ENCODE results near the gene SNPH.

Gene SNPH

DNA sequence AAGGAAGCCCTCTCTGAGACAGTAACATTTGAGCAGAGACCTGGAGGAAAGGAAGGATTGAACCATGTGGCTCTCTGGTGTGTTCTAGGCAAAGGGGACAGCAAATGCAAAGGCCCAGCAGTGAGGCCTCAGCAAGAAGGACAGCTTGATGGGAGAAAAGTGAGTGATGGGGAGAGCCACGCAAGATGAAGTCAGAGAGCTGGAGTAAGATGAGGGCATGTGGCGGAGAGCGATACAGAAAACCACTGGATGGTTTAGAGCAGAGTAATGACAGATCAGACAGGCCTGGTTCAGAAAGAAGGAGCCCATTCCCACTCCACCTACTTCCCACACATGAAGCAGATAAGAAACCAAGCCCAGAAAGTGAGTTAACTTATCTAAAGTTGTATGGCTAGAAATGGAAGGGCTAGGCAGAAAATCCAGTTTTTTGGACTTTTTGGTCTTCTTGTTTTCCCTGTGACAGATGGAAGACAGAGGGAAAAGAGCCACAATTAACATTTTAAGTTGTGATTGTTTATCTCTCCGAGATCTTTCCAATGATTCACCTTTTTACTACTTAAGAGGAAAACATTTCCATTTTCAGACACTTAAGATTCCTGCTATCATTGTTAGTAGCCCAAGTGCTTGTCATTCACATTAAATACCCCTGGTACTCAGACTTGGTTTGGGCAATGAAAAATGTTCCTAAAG, 723 bp upstream of the SNPH start:
- DNase-seq: no peak

DNA sequence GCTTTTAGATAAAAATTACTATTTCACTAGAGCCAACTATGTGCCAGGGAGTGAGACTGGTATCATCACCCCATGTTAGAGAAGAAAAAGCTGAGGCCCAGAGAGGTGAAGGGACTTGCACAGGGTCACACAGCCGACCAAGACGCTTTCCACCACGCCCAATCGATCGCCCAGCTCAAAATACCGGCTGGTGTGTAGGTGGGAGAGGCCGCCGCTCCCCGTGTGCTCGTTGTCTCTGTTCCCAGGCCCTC, 253 bp upstream of the SNPH start:
- DNase-seq: no peak

DNA sequence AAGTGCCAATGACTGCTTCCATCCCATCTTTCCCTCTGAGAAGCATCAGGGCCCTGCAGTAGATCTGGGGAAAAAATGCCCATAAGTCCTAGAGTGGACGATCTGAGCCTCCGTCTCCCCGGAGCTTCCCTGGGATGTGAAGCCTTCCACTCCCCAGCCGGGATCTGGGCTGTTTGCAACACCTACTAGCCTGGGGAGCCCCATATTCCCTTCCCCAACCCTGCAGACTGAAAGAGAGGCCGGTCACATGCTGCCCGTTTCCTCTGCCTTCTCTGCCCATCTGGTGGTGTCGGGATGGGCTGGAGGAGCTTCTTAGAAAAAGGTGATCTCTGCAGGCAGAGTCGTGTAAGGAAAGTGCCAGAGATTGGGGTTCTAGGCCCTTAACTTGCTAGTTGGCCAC, 1.1 kb downstream of the SNPH start:
- no peak for DNase-seq

DNA sequence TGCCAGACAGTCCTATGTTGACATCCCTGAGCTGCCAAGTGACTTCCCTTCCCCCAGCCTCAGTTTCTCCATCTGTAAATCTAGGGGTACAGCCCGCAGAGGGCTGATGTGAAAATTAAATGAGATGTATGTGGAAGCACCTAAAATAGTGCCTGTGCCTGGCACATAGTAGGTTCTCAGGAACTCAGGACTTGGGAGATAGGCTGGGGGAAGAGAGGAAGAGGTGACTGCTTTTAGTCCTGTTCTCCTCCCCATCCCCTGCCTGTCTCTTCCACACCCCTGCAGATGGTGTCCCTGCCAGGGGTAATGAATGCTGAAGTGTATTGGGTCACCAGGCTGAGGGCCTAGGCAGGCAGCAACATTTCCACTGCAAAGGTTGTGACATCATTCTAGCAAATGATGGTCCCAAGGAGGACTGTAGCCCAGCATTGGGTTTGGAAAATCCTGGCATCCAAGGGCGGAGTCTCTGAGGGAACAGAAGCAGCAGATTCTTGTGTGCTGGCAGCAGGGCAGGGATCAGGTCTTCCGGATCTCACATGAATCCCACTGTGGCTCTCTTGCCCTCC, 1.8 kb downstream of the SNPH start:
- DNase-seq: no peak

DNA sequence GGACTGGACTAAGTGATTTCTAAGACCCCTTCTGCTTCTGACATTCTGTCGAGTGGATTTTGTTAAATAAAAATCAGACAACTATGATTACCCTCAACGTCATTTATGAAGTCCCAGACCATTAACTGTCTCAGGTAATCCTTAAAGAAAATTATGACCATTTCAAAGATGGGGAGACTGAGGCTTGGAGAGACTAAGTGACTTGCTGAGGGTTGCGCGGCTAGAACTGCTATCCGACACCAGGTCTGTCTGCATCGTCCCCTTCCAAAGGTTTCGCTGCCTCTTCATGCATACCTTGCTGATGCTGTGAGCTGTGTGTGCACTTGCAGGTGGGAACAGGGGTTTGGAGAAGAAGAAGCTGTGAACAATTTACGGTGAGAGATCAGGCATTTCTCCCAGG, 3.1 kb downstream of the SNPH start:
- no peak for DNase-seq

DNA sequence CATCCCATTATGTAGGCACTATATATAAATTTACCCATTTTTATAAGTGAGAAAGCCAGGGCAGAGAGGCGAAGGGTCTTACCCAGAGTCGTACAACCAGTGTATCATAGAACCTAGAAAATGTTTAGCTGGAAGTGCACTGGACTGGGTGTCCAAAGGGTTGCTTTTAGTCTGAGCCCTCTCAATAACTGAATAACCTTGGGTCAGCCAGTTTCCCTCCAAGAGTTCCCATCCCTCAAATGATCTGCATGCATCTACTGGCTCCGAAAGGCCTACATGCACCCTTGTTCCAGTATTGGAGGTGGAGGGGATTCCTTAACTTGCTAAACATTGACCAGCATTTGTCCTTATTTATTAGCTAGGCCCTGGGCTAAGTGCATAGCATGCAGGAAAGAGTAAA, 3.8 kb downstream of the SNPH start:
- no peak for DNase-seq

DNA sequence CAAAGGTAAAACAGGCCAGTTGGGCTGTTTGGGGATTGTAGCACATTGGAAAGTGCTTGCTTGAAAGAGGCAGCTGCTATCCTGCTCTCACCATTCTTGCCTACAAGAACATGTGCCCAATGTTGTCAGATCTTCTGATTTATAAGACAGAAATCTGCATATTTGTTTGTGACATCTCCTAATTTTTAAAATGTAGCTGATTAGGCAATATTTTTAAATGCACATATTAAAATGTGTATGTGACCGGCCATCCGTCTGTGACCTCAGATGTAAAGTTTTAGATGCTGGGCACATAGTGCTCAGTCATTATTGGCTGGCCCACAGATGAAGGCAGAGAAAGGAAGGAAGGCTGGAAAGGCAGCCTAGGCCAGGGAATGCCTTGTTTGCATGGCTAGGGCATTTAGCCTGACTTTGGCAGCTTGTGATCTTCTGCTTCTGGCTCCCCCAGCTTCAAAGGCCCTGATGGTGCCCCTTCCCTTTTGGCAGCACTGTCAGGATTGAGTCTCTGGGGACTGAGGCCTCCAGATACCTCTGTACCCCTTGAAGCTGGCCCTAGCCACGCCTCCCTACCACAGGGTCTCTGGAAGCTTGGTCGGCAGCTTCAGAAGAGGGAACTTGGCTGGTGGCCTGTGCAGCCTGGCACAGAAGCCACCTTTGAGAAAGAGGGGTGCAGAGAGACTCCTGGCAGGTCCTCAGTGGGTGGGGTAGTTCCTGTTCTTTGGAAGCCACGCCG, 6.4 kb downstream of the SNPH start:
- DNase-seq: no peak

DNA sequence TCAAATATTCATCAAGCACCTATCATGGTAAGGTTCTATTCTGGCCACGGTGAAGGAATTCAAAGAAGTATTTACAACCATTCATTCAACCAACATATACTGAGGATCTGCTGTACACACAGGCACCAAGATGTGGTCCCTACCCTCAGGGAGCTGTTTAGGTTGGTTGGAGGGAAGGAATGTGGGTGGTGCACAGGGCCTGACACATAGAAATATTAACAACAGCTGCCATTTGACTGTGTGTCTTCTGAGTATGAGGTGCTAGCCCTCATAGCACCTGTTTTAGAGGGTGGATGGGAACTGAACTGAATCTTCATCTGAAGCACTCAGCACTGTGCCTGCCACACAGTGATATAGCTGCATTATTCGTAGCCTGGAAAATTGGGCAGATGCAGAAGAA, 7.3 kb downstream of the SNPH start:
- DNase-seq: no peak

DNA sequence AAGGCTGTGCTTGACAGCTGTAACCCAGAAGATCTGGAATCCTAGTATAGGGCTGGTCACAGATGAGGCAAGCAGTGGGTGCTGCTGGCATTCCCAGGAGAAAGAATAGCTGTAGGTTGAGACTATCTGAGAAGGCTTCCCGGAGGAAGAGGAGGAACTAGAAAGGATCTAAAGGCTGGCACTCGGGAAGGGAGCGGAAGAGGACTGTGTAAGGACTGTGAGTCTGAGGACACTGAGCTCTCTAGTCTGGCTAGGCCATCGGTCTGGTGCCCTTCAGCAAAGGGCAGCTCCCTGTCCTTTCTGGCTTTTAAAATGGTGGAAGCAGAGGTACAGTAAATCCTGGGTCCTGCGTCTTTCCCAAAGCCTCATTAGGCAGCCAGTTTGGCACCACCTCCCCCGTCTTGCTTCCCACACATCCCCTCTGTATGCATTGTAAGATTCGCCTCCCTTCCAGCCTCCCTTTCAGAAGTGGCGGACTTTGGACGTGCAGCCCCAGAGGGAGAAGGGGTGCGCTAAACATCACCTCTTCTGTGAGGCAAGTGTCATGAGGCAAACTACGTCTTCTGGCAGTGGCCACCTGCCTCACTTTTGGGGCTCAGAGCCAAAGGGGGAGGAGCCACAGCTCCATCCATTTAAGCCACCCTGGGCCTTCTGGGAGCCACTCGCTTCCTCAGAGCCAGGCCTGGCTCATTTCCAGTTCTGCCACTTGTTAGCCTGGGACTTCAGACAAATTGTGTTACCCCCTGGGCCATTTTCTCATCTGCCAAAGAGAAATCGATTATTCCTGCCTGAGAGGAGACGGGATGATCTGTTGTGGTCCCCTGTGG, 8.6 kb downstream of the SNPH start:
- DNase-seq: no peak

DNA sequence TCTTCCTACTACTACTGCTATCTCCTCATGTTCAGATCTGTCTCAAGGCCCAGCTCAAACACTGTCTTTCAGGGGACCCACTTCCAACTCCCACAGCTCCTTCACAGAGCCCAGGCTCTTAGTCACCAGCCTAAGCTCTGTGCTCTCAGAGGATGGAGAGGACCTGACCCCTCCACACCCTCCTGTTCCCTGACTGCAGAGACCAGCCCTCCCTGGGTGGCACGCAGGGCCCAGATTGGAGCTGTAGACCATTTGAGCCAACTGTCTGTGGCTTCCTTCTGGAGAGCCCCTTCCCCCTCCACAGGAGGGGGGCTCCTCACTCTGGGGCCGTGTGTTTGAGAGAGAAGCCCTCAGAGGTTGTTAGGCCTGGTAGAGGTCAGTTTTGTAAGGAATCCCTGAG, 9.8 kb downstream of the SNPH start:
- DNase-seq: no peak

DNA sequence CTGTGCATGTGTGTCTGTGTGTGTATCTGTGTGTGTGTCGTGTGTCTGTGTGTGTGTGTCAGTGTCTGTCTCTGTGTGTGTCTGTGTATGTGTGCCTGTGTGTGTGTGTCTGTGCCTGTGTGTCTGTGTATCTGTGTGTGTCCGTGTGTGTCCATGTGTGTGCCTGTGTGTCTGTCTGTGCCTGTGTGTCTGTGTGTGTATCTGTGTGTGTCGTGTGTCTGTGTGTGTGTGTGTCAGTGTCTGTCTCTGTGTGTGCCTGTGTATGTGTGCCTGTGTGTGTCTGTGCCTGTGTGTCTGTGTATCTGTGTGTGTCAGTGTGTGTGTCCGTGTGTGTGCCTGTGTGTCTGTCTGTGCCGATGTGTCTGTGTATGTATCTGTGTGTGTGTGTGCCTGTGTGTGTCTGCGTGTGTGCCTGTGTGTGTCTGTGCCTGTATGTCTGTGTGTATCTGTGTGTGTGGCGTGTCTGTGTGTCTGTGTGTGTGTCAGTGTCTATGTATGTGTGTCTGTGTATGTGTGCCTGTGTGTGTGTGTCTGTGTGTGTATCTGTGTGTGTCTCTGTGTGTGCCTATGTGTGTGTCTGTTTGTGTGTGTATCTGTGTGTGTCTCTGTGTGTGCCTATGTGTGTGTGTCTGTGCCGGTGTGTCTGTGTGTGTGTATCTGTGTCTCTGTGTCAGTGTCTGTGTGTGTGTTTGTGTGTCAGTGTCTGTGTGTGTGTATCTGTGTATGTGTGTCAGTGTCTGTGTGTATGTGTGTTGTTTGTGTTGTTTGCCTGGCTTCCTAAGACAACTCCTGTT, 11.6 kb downstream of the SNPH start:
- no peak for DNase-seq

DNA sequence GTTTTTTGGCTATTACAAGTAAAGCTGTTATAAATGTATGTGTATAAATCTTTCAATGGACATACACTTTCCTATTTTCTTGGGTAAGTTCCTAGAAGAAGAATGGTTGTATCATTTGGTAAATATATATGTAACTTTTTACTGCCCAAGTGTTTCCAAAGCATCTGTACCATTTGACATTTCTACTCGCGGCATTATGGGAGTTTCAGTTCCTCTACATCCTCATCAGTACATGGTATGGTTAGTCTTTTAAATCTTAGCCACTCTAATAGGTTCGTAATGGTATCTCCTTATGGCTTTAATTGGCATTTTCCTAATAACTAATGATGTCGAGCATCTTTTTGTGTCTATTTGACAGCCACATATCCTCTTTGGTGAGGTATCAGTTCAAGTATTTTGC, 12.9 kb downstream of the SNPH start:
- DNase-seq: no peak

DNA sequence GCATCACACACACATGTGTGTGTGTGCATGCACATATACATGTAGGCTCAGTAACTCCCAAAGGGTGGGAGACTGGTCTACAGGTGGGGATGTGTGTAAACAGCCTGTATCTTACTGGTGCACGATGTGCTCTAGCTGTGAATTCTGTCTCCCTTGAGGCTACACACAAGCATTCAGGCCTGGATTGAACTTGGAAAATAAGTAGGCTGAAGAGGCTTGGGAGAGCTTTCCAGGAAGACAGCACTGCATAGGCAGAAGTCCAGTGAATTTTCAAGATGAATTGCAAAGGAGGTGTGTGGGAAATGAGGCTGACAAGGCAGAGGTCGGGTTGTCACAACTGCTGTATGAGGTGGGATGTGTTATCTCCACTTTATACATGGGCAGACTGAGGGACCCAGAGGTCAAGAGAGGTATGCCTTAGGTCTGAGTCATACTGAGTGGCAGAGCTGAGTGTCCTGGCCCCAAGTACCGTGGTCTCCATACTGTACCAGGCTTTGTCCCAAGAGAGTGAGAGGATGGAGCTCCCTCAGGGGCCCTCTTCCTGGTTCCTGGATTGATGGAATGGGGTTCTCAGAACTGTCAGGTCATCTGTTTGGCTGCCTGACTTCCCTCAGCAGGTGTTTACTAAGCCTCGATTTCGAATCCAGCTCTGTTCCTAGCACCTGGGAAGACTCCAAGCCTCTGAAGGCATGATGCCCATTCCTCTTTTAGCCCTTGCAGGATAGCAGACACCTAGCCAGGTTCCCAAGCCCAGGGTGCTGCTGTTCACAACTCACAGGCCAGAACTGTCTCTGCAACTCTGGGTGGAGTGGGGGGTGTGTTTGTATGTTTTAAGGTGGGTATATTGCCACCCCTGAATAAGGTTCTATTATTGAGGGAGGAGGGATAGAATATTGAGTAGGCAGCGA, 14.4 kb downstream of the SNPH start:
- DNase-seq: no peak

DNA sequence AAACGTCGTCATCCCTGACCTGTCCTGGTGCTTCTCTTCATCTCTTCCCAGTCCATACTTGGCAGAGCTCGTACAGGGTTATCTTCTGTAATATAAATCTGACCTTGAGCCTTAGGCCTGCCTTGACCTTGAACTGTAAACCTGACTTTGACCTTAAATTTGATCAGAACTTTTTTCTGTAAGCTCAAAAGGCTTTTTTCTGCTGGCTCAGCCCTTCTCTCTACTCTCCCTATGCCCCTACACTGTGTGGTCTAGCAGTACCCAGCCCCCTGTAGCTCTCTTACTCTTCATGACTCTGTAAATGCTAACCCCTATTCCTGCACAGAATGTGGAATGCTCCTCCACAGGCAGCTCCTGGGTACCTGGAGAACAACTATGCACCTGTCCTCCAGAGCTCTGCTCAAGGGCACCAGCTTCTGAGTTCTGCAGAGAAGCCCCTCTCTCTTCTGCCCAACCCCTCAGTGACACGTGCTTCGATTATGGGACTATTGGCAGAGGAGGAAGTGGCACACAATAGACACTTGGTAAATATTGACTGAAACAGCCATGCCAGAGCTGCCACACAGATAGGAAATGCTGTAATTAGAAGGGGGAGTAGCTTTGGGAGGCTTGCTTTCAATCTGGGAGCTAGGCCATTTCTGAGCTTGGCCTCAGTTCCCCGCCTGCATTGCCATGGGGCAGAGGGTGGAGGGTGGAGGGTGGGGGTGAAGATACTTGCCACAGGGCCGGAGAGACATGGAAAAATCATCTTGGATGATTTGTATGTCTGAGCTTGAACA, 15.4 kb downstream of the SNPH start:
- no peak for DNase-seq

DNA sequence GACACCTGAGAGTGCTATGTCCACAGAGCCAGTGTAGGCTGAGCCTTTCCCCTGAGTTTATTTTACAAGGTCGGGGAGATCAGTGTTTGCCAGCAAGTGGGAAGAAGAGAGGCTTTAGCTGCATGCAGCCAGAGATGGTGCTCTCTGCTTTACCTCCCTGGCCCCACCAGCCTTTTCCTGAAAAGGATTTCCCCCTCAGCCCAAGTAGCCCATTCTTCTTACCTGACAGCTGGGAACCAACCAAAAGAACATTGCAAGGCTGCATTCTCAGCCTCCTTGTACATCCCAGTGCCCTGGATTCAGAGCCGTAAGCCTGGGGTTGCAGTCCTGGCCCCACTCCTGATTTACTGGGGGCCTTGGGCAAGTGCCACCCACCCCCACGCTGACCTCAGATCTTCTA, 16.9 kb downstream of the SNPH start:
- no peak for DNase-seq

DNA sequence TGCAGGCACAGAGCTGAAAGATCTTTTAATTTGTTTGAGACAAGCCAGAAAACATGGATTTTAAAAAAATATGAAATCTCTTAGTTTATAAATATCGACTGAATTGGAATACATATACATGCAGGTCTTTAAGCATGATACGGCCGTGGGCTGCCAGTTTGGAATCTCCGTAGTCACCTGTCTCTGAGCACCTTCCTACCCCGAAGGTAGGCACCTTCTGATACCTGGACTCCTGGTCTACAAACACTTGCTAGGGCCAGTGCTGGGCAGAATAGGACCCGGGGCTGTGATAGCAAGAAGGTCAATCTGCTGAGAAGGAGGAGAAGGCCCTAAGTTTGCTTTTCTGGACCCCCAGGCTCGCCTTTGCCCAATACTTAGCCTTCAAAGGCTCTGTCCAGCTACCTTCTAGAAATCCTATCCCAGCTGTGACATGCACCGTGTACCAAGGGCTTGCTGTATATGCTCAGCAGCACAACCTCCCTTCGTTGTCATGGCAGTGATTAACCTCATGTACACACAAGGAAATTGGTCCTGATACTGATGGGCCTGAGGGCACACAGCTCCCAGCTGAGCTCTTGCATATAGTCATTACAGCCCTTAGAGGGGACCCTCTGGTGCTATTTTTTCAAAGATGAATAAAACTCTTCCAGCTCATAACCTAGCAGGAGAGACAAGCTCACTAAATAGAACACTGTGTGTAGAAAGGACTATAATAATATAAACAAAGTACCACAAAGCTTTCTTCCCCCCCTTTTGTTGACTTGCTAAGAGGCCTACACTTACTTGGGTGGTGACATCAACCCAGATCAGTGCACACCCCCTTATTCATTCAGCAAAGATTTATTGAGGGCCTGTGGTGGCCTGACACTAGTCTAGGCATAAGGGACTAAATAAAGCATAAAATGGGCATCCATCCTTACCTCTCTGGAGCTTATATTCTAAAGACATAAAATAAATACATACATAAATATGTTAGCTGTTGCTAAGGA, 17.7 kb downstream of the SNPH start:
- no peak for DNase-seq

DNA sequence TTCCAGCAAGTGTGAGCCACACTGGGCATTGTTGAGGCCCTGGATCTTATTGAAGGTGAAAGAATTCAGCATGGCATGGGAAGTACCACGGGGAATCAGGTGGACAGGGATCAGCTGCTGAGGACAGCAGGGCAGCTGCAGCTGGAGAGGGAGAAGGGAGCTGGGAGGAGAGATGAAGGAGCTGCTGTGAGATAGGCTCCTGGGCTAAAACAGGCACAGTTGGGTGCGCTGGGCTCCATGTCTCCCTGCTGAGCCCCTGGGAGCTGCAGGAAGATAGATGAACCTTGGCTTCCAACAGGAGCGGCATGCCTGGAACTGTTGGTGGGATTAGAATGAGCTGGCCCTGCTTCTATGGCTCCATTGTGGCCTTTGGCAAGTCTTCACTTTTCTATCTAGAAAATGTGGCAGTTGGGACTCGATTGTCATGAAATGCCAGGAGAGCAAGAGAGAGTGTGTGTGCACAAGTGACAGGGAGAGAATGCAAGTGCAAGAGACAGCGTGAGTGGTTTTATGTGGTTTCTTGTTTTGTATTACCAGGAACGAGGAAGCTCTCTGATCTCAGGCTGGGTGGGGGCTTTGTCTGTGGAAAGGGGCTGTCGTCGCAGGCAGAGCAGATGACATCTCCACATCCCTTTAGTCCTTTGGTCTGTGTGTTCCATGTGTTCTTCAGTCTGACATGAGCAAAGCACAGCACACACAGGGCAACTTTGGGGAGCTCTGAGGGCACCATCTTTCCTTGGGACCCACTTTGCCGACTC, 20.4 kb downstream of the SNPH start:
- DNase-seq: no peak

DNA sequence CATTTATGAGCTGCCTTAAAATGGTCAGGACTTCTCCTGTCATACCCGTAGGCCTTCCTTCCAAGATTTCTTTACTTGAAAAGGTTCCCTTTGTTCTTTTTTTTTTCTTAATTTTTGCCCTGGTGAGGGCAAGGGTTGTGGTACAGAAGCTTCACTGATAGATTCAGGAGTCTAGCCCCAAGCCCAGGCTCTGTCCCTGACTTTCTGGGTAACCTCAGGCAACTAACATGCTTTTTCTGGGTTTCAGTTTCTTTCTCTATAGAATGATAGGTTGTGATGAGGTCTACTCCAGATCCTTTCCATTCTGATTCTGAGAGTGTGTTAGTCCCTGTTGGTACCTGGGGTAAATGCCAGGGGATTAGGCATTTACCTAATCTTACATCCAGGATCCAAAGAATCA, 21.2 kb downstream of the SNPH start:
- DNase-seq: no peak

All from NCI-H524 treated with DMSO at 0.1 percent for 48 hours (cell line).